ENCODE data around the gene TBC1D3K. TPM values are rescaled to one million over a fixed set of nuclear protein-coding genes. Genes with fewer than 3 reads are reported as not detected.
"Not testable (repeated sequence)": the region's sequence is repeated elsewhere in the genome, so short reads cannot be mapped to it uniquely, and the experiment has no call there.

TBC1D3K gene
- total RNA-seq, result not detected

DNA sequence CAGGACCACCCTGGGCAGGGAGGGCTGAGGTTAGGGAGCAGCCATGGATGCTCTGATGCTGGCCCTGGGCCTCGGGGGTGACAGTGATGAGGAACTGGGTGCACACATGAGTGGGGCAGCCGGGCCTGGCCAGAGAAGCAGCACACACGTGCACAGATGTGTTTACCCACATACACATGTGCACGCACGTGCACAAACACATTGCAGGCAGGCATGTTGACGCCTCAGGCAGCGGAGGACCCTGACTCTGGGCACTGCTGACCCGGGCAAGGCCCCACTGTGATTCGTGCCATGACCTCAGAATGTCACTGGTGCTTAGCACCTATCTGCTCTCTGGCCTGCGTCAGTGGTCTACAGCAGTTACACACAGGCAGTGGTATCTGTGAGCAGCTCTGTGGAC lies at the start of gene TBC1D3K:
Gene TBC1D3K (plus strand): TSS at position 301 of the 400 bp plus-strand sequence. CDS start 1,585 bp downstream, outside the sequence.
- H3K4me3 Mint-ChIP-seq; ATAC-seq (replicated peaks in 1 of 2); DNase-seq; H3K36me3 Mint-ChIP-seq (ENCODE audit: insufficient read depth in 2 of 2); H3K27me3 Mint-ChIP-seq (ENCODE audit: low read depth); H3K9me3 Mint-ChIP-seq; H3K4me1 Mint-ChIP-seq (ENCODE audit: low read depth); H3K27ac Mint-ChIP-seq: not testable (repeated sequence)

DNA sequence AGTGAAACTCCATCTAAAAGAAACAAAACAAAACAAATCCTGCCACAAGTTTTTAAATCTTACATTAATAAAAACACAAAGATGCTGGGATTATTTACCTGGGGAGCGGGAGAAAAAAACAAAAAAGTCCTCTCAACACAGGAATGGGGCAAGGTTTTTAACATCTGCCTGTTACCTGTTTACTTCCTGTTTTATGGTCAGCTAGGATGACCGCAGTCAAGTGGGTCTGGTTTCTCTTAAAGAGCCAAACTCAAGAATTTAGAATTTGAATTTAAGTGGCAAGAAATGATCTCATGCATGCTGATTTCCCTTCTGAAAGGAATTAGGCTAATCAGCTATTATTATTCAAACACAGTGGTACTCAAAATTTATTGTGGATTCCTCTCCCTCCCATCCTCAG lies 39.7 kb upstream of the TBC1D3K start:
- DNase-seq (no peak), ATAC-seq (replicated peaks in 1 of 2) (no peak)
- H3K36me3 Mint-ChIP-seq (ENCODE audit: insufficient read depth in 2 of 2), result no peaks in the 10 kb centered on the region
- H3K27ac Mint-ChIP-seq, result no peak overlapping the region
- peaks cover 2 to 6% of the 10 kb centered on the region in 2 donors for H3K9me3 Mint-ChIP-seq
- H3K27me3 Mint-ChIP-seq (ENCODE audit: low read depth), result no peaks in the 10 kb centered on the region
- H3K4me3 Mint-ChIP-seq, result no peak overlapping the region
- H3K4me1 Mint-ChIP-seq (ENCODE audit: low read depth), result no peaks in the 10 kb centered on the region

GRCh38 chr17:37885136-37885535 lies 39.1 kb upstream of the TBC1D3K start:
- Mint-ChIP-seq H3K9me3 (peaks cover 2 to 6% of the 10 kb centered on the region in 2 donors), H3K27me3 (ENCODE audit: low read depth) (peaks cover 6% of the 10 kb centered on the region), H3K27ac (no peak overlapping the region), H3K4me3 (no peak overlapping the region), H3K36me3 (ENCODE audit: insufficient read depth in 2 of 2) (no peaks in the 10 kb centered on the region), H3K4me1 (ENCODE audit: low read depth) (no peaks in the 10 kb centered on the region)
- ATAC-seq (replicated peaks in 1 of 2) (no peak), DNase-seq (no peak)

DNA sequence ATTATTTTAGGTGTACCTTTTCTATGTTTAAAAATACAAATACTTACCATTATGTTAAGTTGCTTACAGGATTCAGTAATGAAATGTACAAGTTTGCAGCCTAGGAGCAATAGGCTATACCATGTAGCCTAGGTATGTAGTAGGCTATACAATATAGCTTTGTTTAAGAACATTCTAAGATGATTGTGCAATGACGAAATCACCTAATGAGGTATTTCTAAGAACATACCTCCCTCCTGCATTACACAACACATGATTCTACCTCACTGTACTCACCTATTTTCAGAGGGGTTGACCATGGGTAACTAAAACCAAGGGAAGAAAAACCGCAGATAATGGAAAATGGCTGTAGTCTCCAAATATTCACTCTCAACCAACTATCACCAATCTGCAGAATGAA lies 35.3 kb upstream of the TBC1D3K start:
- no peak overlapping the region for H3K4me3 Mint-ChIP-seq
- peaks cover 7% of the 10 kb centered on the region for H3K27me3 Mint-ChIP-seq (ENCODE audit: low read depth)
- H3K36me3 Mint-ChIP-seq (ENCODE audit: insufficient read depth in 2 of 2), result no peaks in the 10 kb centered on the region
- DNase-seq, result no peak
- peaks cover 2 to 6% of the 10 kb centered on the region in 2 donors for H3K9me3 Mint-ChIP-seq
- no peaks in the 10 kb centered on the region for H3K4me1 Mint-ChIP-seq (ENCODE audit: low read depth)
- no peak for ATAC-seq (replicated peaks in 1 of 2)
- H3K27ac Mint-ChIP-seq, result no peak overlapping the region

- H3K4me3 Mint-ChIP-seq; ATAC-seq (replicated peaks in 1 of 2); H3K27ac Mint-ChIP-seq; H3K9me3 Mint-ChIP-seq; H3K4me1 Mint-ChIP-seq (ENCODE audit: low read depth); H3K36me3 Mint-ChIP-seq (ENCODE audit: insufficient read depth in 2 of 2); DNase-seq; H3K27me3 Mint-ChIP-seq (ENCODE audit: low read depth): not testable (repeated sequence)
These were observed 27.3 kb upstream of the TBC1D3K start for GRCh38 chr17:37896961-37897360.

Other genes starting within 250 kb of the TBC1D3K start
- gene HNF1B, start 179.4 kb upstream of the TBC1D3K start, total RNA-seq, result under 1 TPM; 0.19 to 0.48 TPM
- 10 to 100 TPM; 23.7 to 26.1 TPM for gene TBC1D3L, start 64.6 kb downstream of the TBC1D3K start, total RNA-seq
- gene TBC1D3D, start 79.6 kb downstream of the TBC1D3K start, total RNA-seq, result 10 to 100 TPM in 1 of 2 donors, 1 to 10 TPM in 1; 3.1 to 16.9 TPM
- 10 to 100 TPM in 1 of 2 donors, 1 to 10 TPM in 1; 4.7 to 10.3 TPM for gene TBC1D3C, start 144.2 kb downstream of the TBC1D3K start, total RNA-seq
- gene TBC1D3E, start 203.5 kb downstream of the TBC1D3K start, total RNA-seq, result not detected